Measurements from ENCODE around the gene IL1A.

IL1A gene

GRCh38 chr2:112787294-112787693, 3.0 kb upstream of the IL1A start:
- H3K27me3 ChIP-seq (ENCODE audit: insufficient read depth, low read depth, severe bottlenecking): no peaks in the 10 kb centered on the region
- no peaks in the 10 kb centered on the region for H3K9me3 ChIP-seq (ENCODE audit: severe bottlenecking)
- H3K4me3 ChIP-seq (ENCODE audit: low read depth, low read length): no peak overlapping the region
- no peaks in the 10 kb centered on the region for H3K36me3 ChIP-seq
- DNase-seq: no peak
- TF ChIP-seq CTCF (IDR thresholded peaks at IDR 0.05; ENCODE audit: low read depth, low read length): no peak
- H3K27ac ChIP-seq: no peak overlapping the region

- TF ChIP-seq CTCF (IDR thresholded peaks at IDR 0.05; ENCODE audit: low read depth, low read length): no peak
- Histone ChIP-seq H3K27ac (no peak overlapping the region), H3K4me3 (ENCODE audit: low read depth, low read length) (no peak overlapping the region), H3K36me3 (no peaks in the 10 kb centered on the region), H3K9me3 (ENCODE audit: severe bottlenecking) (no peaks in the 10 kb centered on the region), H3K27me3 (ENCODE audit: insufficient read depth, low read depth, severe bottlenecking) (no peaks in the 10 kb centered on the region)
- DNase-seq: no peak
Observed at GRCh38 chr2:112783187-112783714, 1.0 kb downstream of the IL1A start.

- TF ChIP-seq CTCF (IDR thresholded peaks at IDR 0.05; ENCODE audit: low read depth, low read length): no peak
- no peaks in the 10 kb centered on the region for H3K9me3 ChIP-seq (ENCODE audit: severe bottlenecking)
- H3K27ac ChIP-seq: no peak overlapping the region
- H3K27me3 ChIP-seq (ENCODE audit: insufficient read depth, low read depth, severe bottlenecking): no peaks in the 10 kb centered on the region
- H3K36me3 ChIP-seq: no peaks in the 10 kb centered on the region
- H3K4me3 ChIP-seq (ENCODE audit: low read depth, low read length): no peak overlapping the region
- DNase-seq: no peak
Observed at GRCh38 chr2:112782234-112782799, 2.0 kb downstream of the IL1A start.

GRCh38 chr2:112779598-112779997, 4.7 kb downstream of the IL1A start:
- no peak overlapping the region for H3K4me3 ChIP-seq (ENCODE audit: low read depth, low read length)
- H3K9me3 ChIP-seq (ENCODE audit: severe bottlenecking): no peaks in the 10 kb centered on the region
- no peaks in the 10 kb centered on the region for H3K36me3 ChIP-seq
- TF ChIP-seq CTCF (IDR thresholded peaks at IDR 0.05; ENCODE audit: low read depth, low read length): no peak
- H3K27me3 ChIP-seq (ENCODE audit: insufficient read depth, low read depth, severe bottlenecking): no peaks in the 10 kb centered on the region
- DNase-seq: no peak
- no peak overlapping the region for H3K27ac ChIP-seq

- Histone ChIP-seq H3K4me3 (ENCODE audit: low read depth, low read length) (no peak overlapping the region), H3K9me3 (ENCODE audit: severe bottlenecking) (no peaks in the 10 kb centered on the region), H3K27ac (no peak overlapping the region), H3K27me3 (ENCODE audit: insufficient read depth, low read depth, severe bottlenecking) (no peaks in the 10 kb centered on the region), H3K36me3 (no peaks in the 10 kb centered on the region)
- DNase-seq: no peak
- no peak for TF ChIP-seq CTCF (IDR thresholded peaks at IDR 0.05; ENCODE audit: low read depth, low read length)
Observed at GRCh38 chr2:112777036-112777435, 7.3 kb downstream of the IL1A start.

- Histone ChIP-seq H3K36me3 (no peaks in the 10 kb centered on the region), H3K9me3 (ENCODE audit: severe bottlenecking) (no peaks in the 10 kb centered on the region), H3K4me3 (ENCODE audit: low read depth, low read length) (no peak overlapping the region), H3K27me3 (ENCODE audit: insufficient read depth, low read depth, severe bottlenecking) (no peaks in the 10 kb centered on the region), H3K27ac (no peak overlapping the region)
- DNase-seq: no peak
- no peak for TF ChIP-seq CTCF (IDR thresholded peaks at IDR 0.05; ENCODE audit: low read depth, low read length)
Observed at GRCh38 chr2:112776113-112776512, 8.2 kb downstream of the IL1A start.

Data from WERI-Rb-1 (cell line).